ENCODE results near the gene IGFBP6. TPM values are rescaled to one million over a fixed set of nuclear protein-coding genes. Genes with fewer than 3 reads are reported as not detected.

Gene IGFBP6
- 603 and 918 TPM in 2 replicates for total RNA-seq (2012; rRNA removed)

- Histone ChIP-seq H3K9ac (ENCODE audit: low read depth, low read length) (peak within 1 kb of the TSS; percentile 81), H3K4me3 (ENCODE audit: low read length) (peak within 1 kb of the TSS; percentile 83), H3K36me3 (ENCODE audit: insufficient read depth, low read length) (peaks cover 17% of the 10 kb centered on the region), H3K9me3 (replicated peaks; ENCODE audit: low read length) (no peaks in the 10 kb centered on the region), H3K4me1 (ENCODE audit: control insufficient read depth, insufficient read depth, low read length) (peaks cover 39% of the 10 kb centered on the region), H3K4me2 (ENCODE audit: low read length) (peak within 1 kb of the TSS; percentile 84), H3K27me3 (ENCODE audit: control insufficient read depth, insufficient read depth, low read length) (no peaks in the 10 kb centered on the region)
These were observed at the start of gene IGFBP6 for GRCh38 chr12:53097564-53098353. Gene IGFBP6 (plus strand): TSS chr12:53097667. CDS start chr12:53097718, 51 bp downstream.

GRCh38 chr12:53048033-53048779 is 49.3 kb upstream of the IGFBP6 start:
- Histone ChIP-seq H3K4me2 (ENCODE audit: low read length) (peak overlapping the region; percentile 98), H3K4me3 (ENCODE audit: low read length) (peak overlapping the region; percentile 88), H3K9ac (ENCODE audit: low read depth, low read length) (peak overlapping the region; percentile 85), H3K27me3 (ENCODE audit: control insufficient read depth, insufficient read depth, low read length) (no peaks in the 10 kb centered on the region), H3K9me3 (replicated peaks; ENCODE audit: low read length) (no peaks in the 10 kb centered on the region), H3K4me1 (ENCODE audit: control insufficient read depth, insufficient read depth, low read length) (peaks cover 70% of the 10 kb centered on the region), H3K36me3 (ENCODE audit: insufficient read depth, low read length) (peaks cover 6% of the 10 kb centered on the region)

- H3K4me3 ChIP-seq (ENCODE audit: low read length), result peak overlapping the region; percentile 88
- H3K27me3 ChIP-seq (ENCODE audit: control insufficient read depth, insufficient read depth, low read length), result no peaks in the 10 kb centered on the region
- H3K4me2 ChIP-seq (ENCODE audit: low read length), result peak overlapping the region; percentile 98
- H3K36me3 ChIP-seq (ENCODE audit: insufficient read depth, low read length), result peaks cover 13% of the 10 kb centered on the region
- H3K9ac ChIP-seq (ENCODE audit: low read depth, low read length), result peak overlapping the region; percentile 85
- H3K4me1 ChIP-seq (ENCODE audit: control insufficient read depth, insufficient read depth, low read length), result peaks cover 76% of the 10 kb centered on the region
- no peaks in the 10 kb centered on the region for H3K9me3 ChIP-seq (replicated peaks; ENCODE audit: low read length)
These were observed 48.6 kb upstream of the IGFBP6 start for GRCh38 chr12:53048780-53049401.

GRCh38 chr12:53049571-53050318 is 47.7 kb upstream of the IGFBP6 start, which contains the start of gene TNS2:
Gene TNS2 (plus strand): TSS chr12:53050065. CDS start chr12:53050186, 121 bp downstream.
- Histone ChIP-seq H3K27me3 (ENCODE audit: control insufficient read depth, insufficient read depth, low read length) (no peaks in the 10 kb centered on the region), H3K4me2 (ENCODE audit: low read length) (peak within 1 kb of the TSS; percentile 98), H3K36me3 (ENCODE audit: insufficient read depth, low read length) (peaks cover 17% of the 10 kb centered on the region), H3K9ac (ENCODE audit: low read depth, low read length) (peak within 1 kb of the TSS; percentile 85), H3K4me1 (ENCODE audit: control insufficient read depth, insufficient read depth, low read length) (peaks cover 81% of the 10 kb centered on the region), H3K9me3 (replicated peaks; ENCODE audit: low read length) (no peaks in the 10 kb centered on the region), H3K4me3 (ENCODE audit: low read length) (peak within 1 kb of the TSS; percentile 88)

GRCh38 chr12:53050426-53051057 is 46.9 kb upstream of the IGFBP6 start:
- Histone ChIP-seq H3K4me2 (ENCODE audit: low read length) (peak overlapping the region; percentile 98), H3K9ac (ENCODE audit: low read depth, low read length) (peak overlapping the region; percentile 85), H3K36me3 (ENCODE audit: insufficient read depth, low read length) (peaks cover 24% of the 10 kb centered on the region), H3K9me3 (replicated peaks; ENCODE audit: low read length) (no peaks in the 10 kb centered on the region), H3K4me1 (ENCODE audit: control insufficient read depth, insufficient read depth, low read length) (peaks cover 84% of the 10 kb centered on the region), H3K4me3 (ENCODE audit: low read length) (peak overlapping the region; percentile 88), H3K27me3 (ENCODE audit: control insufficient read depth, insufficient read depth, low read length) (no peaks in the 10 kb centered on the region)

GRCh38 chr12:53051058-53051880 is 46.2 kb upstream of the IGFBP6 start:
- peak overlapping the region; percentile 88 for H3K4me3 ChIP-seq (ENCODE audit: low read length)
- no peaks in the 10 kb centered on the region for H3K27me3 ChIP-seq (ENCODE audit: control insufficient read depth, insufficient read depth, low read length)
- H3K36me3 ChIP-seq (ENCODE audit: insufficient read depth, low read length), result peaks cover 27% of the 10 kb centered on the region
- H3K9me3 ChIP-seq (replicated peaks; ENCODE audit: low read length), result no peaks in the 10 kb centered on the region
- H3K4me2 ChIP-seq (ENCODE audit: low read length), result peak overlapping the region; percentile 98
- peak overlapping the region; percentile 85 for H3K9ac ChIP-seq (ENCODE audit: low read depth, low read length)
- peaks cover 81% of the 10 kb centered on the region for H3K4me1 ChIP-seq (ENCODE audit: control insufficient read depth, insufficient read depth, low read length)

- Histone ChIP-seq H3K9me3 (replicated peaks; ENCODE audit: low read length) (no peaks in the 10 kb centered on the region), H3K4me2 (ENCODE audit: low read length) (peak overlapping the region; percentile 98), H3K4me1 (ENCODE audit: control insufficient read depth, insufficient read depth, low read length) (peaks cover 76% of the 10 kb centered on the region), H3K27me3 (ENCODE audit: control insufficient read depth, insufficient read depth, low read length) (no peaks in the 10 kb centered on the region), H3K9ac (ENCODE audit: low read depth, low read length) (peak overlapping the region; percentile 85), H3K4me3 (ENCODE audit: low read length) (peak overlapping the region; percentile 88), H3K36me3 (ENCODE audit: insufficient read depth, low read length) (peaks cover 32% of the 10 kb centered on the region)
These were observed 45.5 kb upstream of the IGFBP6 start for GRCh38 chr12:53051881-53052412.

- H3K4me3 ChIP-seq (ENCODE audit: low read length), result peak overlapping the region; percentile 88
- no peaks in the 10 kb centered on the region for H3K27me3 ChIP-seq (ENCODE audit: control insufficient read depth, insufficient read depth, low read length)
- no peaks in the 10 kb centered on the region for H3K9me3 ChIP-seq (replicated peaks; ENCODE audit: low read length)
- H3K4me2 ChIP-seq (ENCODE audit: low read length), result peak overlapping the region; percentile 98
- H3K4me1 ChIP-seq (ENCODE audit: control insufficient read depth, insufficient read depth, low read length), result peaks cover 74% of the 10 kb centered on the region
- H3K36me3 ChIP-seq (ENCODE audit: insufficient read depth, low read length), result peaks cover 38% of the 10 kb centered on the region
- peak overlapping the region; percentile 85 for H3K9ac ChIP-seq (ENCODE audit: low read depth, low read length)
These were observed 44.8 kb upstream of the IGFBP6 start for GRCh38 chr12:53052419-53053217.

GRCh38 chr12:53053218-53054111 is 44.0 kb upstream of the IGFBP6 start:
- H3K36me3 ChIP-seq (ENCODE audit: insufficient read depth, low read length), result peaks cover 46% of the 10 kb centered on the region
- H3K27me3 ChIP-seq (ENCODE audit: control insufficient read depth, insufficient read depth, low read length), result no peaks in the 10 kb centered on the region
- peak overlapping the region; percentile 61 for H3K4me3 ChIP-seq (ENCODE audit: low read length)
- H3K4me1 ChIP-seq (ENCODE audit: control insufficient read depth, insufficient read depth, low read length), result peaks cover 66% of the 10 kb centered on the region
- H3K9me3 ChIP-seq (replicated peaks; ENCODE audit: low read length), result no peaks in the 10 kb centered on the region
- peak overlapping the region; percentile 98 for H3K4me2 ChIP-seq (ENCODE audit: low read length)
- H3K9ac ChIP-seq (ENCODE audit: low read depth, low read length), result peak overlapping the region; percentile 27
